Breast epithelium (tissue), 3 donors: ENCODE data around the gene FSTL3.
"Not testable (repeated sequence)": the region's sequence is repeated elsewhere in the genome, so short reads cannot be mapped to it uniquely, and the experiment has no call there.

Experiments
- POLR2A ChIP-seq: fragments of 450-650 bp; IDR thresholded peaks from one replicate; pipeline ENCODE4 v1.6.1; 2016; ENCODE audit warnings: antibody characterized with exemption, mild to moderate bottlenecking, moderate library complexity
- TF ChIP-seq, protein P1 (sequence below), 3 donors: fragments of 450-650 bp; IDR thresholded peaks; one replicate each; pipeline ENCODE4 v1.5.1; 2016 to 2017; ENCODE audit warnings: antibody characterized with exemption in 3 of 3, mild to moderate bottlenecking in 3 of 3, moderate library complexity in 3 of 3

DNA sequence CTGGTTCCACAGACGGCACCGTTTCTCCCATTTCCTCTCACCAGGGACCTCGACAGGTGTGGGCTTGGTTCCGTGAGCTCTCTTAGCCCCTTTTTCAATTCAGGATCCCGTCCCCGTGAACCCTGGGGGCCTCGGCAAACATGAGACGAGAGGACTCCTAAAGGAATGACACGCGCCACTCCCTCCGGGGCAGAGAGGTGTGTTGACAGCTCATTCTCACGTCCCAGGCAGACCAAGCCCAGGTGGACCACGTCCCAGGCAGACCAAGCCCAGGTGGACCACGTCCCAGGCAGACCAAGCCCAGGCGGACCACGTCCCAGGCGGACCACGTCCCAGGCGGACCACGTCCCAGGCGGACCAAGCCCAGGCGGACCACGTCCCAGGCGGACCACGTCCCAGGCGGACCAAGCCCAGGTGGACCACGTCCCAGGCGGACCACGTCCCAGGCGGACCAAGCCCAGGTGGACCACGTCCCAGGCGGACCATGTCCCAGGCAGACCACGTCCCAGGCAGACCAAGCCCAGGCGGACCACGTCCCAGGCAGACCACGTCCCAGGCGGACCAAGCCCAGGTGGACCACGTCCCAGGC lies 9.1 kb upstream of the FSTL3 start:
- not testable (repeated sequence) for TF ChIP-seq POLR2A
- TF ChIP-seq, protein P1, sequence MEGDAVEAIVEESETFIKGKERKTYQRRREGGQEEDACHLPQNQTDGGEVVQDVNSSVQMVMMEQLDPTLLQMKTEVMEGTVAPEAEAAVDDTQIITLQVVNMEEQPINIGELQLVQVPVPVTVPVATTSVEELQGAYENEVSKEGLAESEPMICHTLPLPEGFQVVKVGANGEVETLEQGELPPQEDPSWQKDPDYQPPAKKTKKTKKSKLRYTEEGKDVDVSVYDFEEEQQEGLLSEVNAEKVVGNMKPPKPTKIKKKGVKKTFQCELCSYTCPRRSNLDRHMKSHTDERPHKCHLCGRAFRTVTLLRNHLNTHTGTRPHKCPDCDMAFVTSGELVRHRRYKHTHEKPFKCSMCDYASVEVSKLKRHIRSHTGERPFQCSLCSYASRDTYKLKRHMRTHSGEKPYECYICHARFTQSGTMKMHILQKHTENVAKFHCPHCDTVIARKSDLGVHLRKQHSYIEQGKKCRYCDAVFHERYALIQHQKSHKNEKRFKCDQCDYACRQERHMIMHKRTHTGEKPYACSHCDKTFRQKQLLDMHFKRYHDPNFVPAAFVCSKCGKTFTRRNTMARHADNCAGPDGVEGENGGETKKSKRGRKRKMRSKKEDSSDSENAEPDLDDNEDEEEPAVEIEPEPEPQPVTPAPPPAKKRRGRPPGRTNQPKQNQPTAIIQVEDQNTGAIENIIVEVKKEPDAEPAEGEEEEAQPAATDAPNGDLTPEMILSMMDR (IDR thresholded peaks at IDR 0.05): not testable (repeated sequence)
